NCI-H1105 (cell line): ENCODE measurements around the gene IFI6.
"Not testable (repeated sequence)": the region's sequence is repeated elsewhere in the genome, so short reads cannot be mapped to it uniquely, and the experiment has no call there.

Experiments
- DNase-seq: peaks from one replicate; lab custom pipeline; 2025; lab: John Stamatoyannopoulos, UW

IFI6 gene

GRCh38 chr1:27627733-27628132 is 44.3 kb downstream of the IFI6 start:
- DNase-seq, result not testable (repeated sequence)

GRCh38 chr1:27627061-27627460 is 44.9 kb downstream of the IFI6 start:
- no peak for DNase-seq

GRCh38 chr1:27626031-27626935 is 45.7 kb downstream of the IFI6 start:
- DNase-seq, result no peak

- DNase-seq, result no peak
Measured at GRCh38 chr1:27624467-27625178, 47.4 kb downstream of the IFI6 start.

GRCh38 chr1:27623327-27624212 is 48.4 kb downstream of the IFI6 start:
- DNase-seq, result no peak

- DNase-seq, result no peak
Measured at GRCh38 chr1:27622828-27623227, 49.2 kb downstream of the IFI6 start.

GRCh38 chr1:27621051-27621920 is 50.7 kb downstream of the IFI6 start:
- no peak for DNase-seq

GRCh38 chr1:27619782-27620438 is 52.1 kb downstream of the IFI6 start:
- DNase-seq, result not testable (repeated sequence)

- DNase-seq, result no peak
Measured at GRCh38 chr1:27618341-27619082, 53.5 kb downstream of the IFI6 start.

- DNase-seq, result no peak
Measured at GRCh38 chr1:27617420-27617819, 54.6 kb downstream of the IFI6 start.

- no peak for DNase-seq
Measured at GRCh38 chr1:27616441-27616840, 55.6 kb downstream of the IFI6 start.
